A673 (cell line): ENCODE results near the gene IKBIP. TPM values are rescaled to one million over a fixed set of nuclear protein-coding genes. Genes with fewer than 3 reads are reported as not detected.

Experiments
- Bru-seq: library from RNA; stranded (reverse); fragments of 400-500 nt; gene quantifications from one replicate; lab custom pipeline; 2021; lab: Mats Ljungman, UMichigan
- BruChase-seq, 2 experiments: library from RNA; stranded (reverse); fragments of 400-500 nt; gene quantifications; one replicate each; lab custom pipeline; 2021; lab: Mats Ljungman, UMichigan
- BruUV-seq: library from RNA; stranded (reverse); fragments of 400-500 nt; replicated peaks from 2 replicates; lab custom pipeline; 2021; lab: Mats Ljungman, UMichigan
- CTCF ChIA-PET: fragments of 300-600 bp; sonication (Branson Sonifier 250); formaldehyde crosslinking; loops from one replicate; lab custom pipeline; 2022; ENCODE audit warnings: antibody characterized with exemption; lab: Charles Lee
- POLR2A ChIA-PET: fragments of 300-600 bp; sonication (Branson Sonifier 250); formaldehyde crosslinking; loops from one replicate; lab custom pipeline; 2022; ENCODE audit warnings: antibody characterized with exemption; ENCODE audit not compliant: low non-redundant PET; lab: Charles Lee
- DNase-seq: peaks from one replicate; pipeline ENCODE4 v3.0.0-alpha.2; 2015; ENCODE audit warnings: low spot score
- H3K27ac ChIP-seq: fragments of 200-600 bp; sonication (generic); 2 replicates; pipeline ENCODE4 v1.5.1; 2016; ENCODE audit warnings: mixed run types, low read depth, mild to moderate bottlenecking, mixed read lengths, antibody characterized with exemption, low read length; ENCODE audit not compliant: poor library complexity, severe bottlenecking
- H3K27me3 ChIP-seq: fragments of 200-600 bp; sonication (generic); replicated peaks from 2 replicates; pipeline ENCODE4 v1.6.1; 2017; ENCODE audit warnings: mixed run types, low read depth, mild to moderate bottlenecking, mixed read lengths, antibody characterized with exemption, low read length; ENCODE audit not compliant: insufficient read depth, poor library complexity
- H3K36me3 ChIP-seq: fragments of 200-600 bp; sonication (generic); 2 replicates; pipeline ENCODE4 v1.6.1; 2016; ENCODE audit warnings: mixed run types, mild to moderate bottlenecking, mixed read lengths, antibody characterized with exemption, low read length; ENCODE audit not compliant: insufficient read depth, poor library complexity, severe bottlenecking
- H3K4me1 ChIP-seq: fragments of 200-600 bp; sonication (generic); 2 replicates; pipeline ENCODE4 v1.6.1; 2017; ENCODE audit warnings: mixed run types, mild to moderate bottlenecking, mixed read lengths, antibody characterized with exemption, low read length; ENCODE audit not compliant: insufficient read depth, poor library complexity, severe bottlenecking
- H3K4me3 ChIP-seq: fragments of 200-600 bp; sonication (generic); 2 replicates; pipeline ENCODE4 v1.5.1; 2016; ENCODE audit warnings: low read depth, mixed run types, mild to moderate bottlenecking, mixed read lengths, low read length; ENCODE audit not compliant: poor library complexity, severe bottlenecking
- H3K9me3 ChIP-seq: fragments of 200-600 bp; sonication (generic); 2 replicates; pipeline ENCODE4 v1.6.1; 2016; ENCODE audit warnings: mixed run types, low read depth, mild to moderate bottlenecking, mixed read lengths, antibody characterized with exemption, low read length; ENCODE audit not compliant: poor library complexity, severe bottlenecking
- CTCF ChIP-seq: fragments of 300-800, 200-600 bp; sonication (generic); conservative IDR thresholded peaks from 2 replicates; pipeline ENCODE4 v1.5.1; 2017; ENCODE audit warnings: low read depth, mild to moderate bottlenecking, antibody characterized with exemption, low read length, moderate library complexity, mixed read lengths
- EZH2 ChIP-seq: fragments of 200-600 bp; sonication (generic); IDR thresholded peaks from 2 replicates; pipeline ENCODE4 v1.6.1; 2017; ENCODE audit warnings: borderline replicate concordance, low read depth, mild to moderate bottlenecking, mixed read lengths, antibody characterized with exemption, low read length; ENCODE audit not compliant: poor library complexity, severe bottlenecking
- intact Hi-C: fragments of 100-400 bp; cut with micrococcal nuclease; formaldehyde crosslinking; loops from one replicate; pipeline ENCODE4 v1.10.0; 2022; ENCODE audit not compliant: unreplicated experiment
- long read RNA-seq: library from polyadenylated mRNA; stranded (forward); transcript quantifications from one replicate; pipeline ENCODE4 v2.0.0, GENCODE V29; 2022
- total RNA-seq: library from RNA; stranded (reverse); gene quantifications from 2 replicates; pipeline ENCODE4 v1.2.3, GENCODE V29; 2021

Gene IKBIP
- total RNA-seq (23.2 and 24.3 TPM in 2 replicates), Bru-seq, nascent RNA (percentile 70 among the genes with signal in this experiment), BruChase-seq, experiment 1, labeled RNA remaining after a 2-hour chase (percentile 74 among the genes with signal in this experiment), BruChase-seq, experiment 2, labeled RNA remaining after a 6-hour chase (percentile 73 among the genes with signal in this experiment)
- long read RNA-seq, transcript IKBIP-203 (2 exons, 1,368 nt), result minor isoform, 11 of 71 reads
- long read RNA-seq, transcript IKBIP-202 (3 exons, 1,645 nt), result minor isoform, 25 of 71 reads
- long read RNA-seq, transcript IKBIP-201 (3 exons, 3,189 nt), result major isoform, 30 of 71 reads
- long read RNA-seq, partial matches to known transcripts, result 0 of 71 reads
- long read RNA-seq, other reads (novel, unspliced or antisense), result 5 of 71 reads

GRCh38 chr12:98644712-98645571 lies at the start of gene IKBIP, which contains the start of gene APAF1:
Gene IKBIP, minus strand, starts transcription at chr12:98644788. Its CDS starts 87 bp downstream, at chr12:98644701.
Gene APAF1, plus strand, starts transcription at chr12:98645290. Its CDS starts 3,070 bp downstream, at chr12:98648360.
- no peaks in the 10 kb centered on the region for H3K27me3 ChIP-seq
- POLR2A ChIA-PET, result no interaction called here
- intact Hi-C loops, result loop anchor here (5.0 kb wide), 1 partner anchor 43 kb away; no protein-coding TSS in a partner anchor
- H3K4me1 ChIP-seq, result peaks cover 10% of the 10 kb centered on the region
- TF ChIP-seq CTCF, result no peak
- no peak for TF ChIP-seq EZH2
- DNase-seq, result peak; percentile 98
- H3K27ac ChIP-seq, result peak within 1 kb of the TSS; percentile 88
- no peaks in the 10 kb centered on the region for H3K9me3 ChIP-seq
- CTCF ChIA-PET, result interaction anchor here (0.6 kb wide), 1 partner anchor 50 kb away, joined by 3 read pairs; no protein-coding TSS in a partner anchor
- no TSS peak for BruUV-seq
- peaks cover 19% of the 10 kb centered on the region for H3K36me3 ChIP-seq
- H3K4me3 ChIP-seq, result peak within 1 kb of the TSS; percentile 85

DNA sequence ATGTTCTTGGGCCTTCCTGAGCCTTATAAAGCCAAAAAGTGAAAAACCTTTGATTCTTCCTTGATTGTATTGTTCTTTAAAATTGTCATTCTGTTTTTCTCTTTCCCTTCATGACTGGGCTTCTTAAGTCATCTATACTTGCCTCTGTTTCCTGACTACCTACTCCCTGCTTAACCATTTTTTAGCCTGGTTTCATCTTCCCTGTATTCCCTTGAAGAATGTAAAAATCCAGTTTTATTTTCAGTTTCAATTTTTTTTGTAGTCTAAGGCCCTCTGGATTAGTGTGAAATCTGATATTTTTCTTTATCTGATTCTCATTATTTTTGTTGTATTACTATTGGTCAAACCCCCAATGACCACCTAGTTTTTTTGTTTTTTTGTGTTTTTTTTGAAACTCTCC lies 46.8 kb upstream of the IKBIP start:
- CTCF ChIA-PET, result no interaction called here
- no peak overlapping the region for H3K27ac ChIP-seq
- intact Hi-C loops, result no loop called here
- H3K4me1 ChIP-seq, result no peaks in the 10 kb centered on the region
- H3K36me3 ChIP-seq, result peaks cover 5% of the 10 kb centered on the region
- H3K9me3 ChIP-seq, result no peaks in the 10 kb centered on the region
- no peaks in the 10 kb centered on the region for H3K27me3 ChIP-seq
- no peak overlapping the region for H3K4me3 ChIP-seq
- POLR2A ChIA-PET, result no interaction called here
- TF ChIP-seq EZH2 (no peak), CTCF (no peak)
- no peak for DNase-seq
- no TSS peak for BruUV-seq

GRCh38 chr12:98686603-98687002 lies 42.0 kb upstream of the IKBIP start:
- Histone ChIP-seq H3K27me3 (no peaks in the 10 kb centered on the region), H3K36me3 (peaks cover 15% of the 10 kb centered on the region), H3K4me1 (no peaks in the 10 kb centered on the region), H3K4me3 (no peak overlapping the region), H3K27ac (no peak overlapping the region), H3K9me3 (no peaks in the 10 kb centered on the region)
- no TSS peak for BruUV-seq
- ChIA-PET CTCF (interaction anchor here (0.6 kb wide), 1 partner anchor 462 kb away, joined by 3 read pairs; no protein-coding TSS in a partner anchor), POLR2A (no interaction called here)
- no peak for TF ChIP-seq EZH2
- no peak for DNase-seq
- intact Hi-C loops, result no loop called here
